Thoracic aorta (tissue), 2 donors: ENCODE measurements around the gene GPX1. TPM values are rescaled to one million over a fixed set of nuclear protein-coding genes. Genes with fewer than 3 reads are reported as not detected.
A peak's percentile ranks its signal among the peaks of the same experiment; 100 is the strongest.

Source experiments
- ATAC-seq: fragments of 150-250 bp; one replicate; pipeline ENCODE4 v1.8.0; 2017; ENCODE audit warnings: low read depth; ENCODE audit not compliant: insufficient number of reproducible peaks, low FRiP score
- DNase-seq: peaks from one replicate; pipeline ENCODE4 v3.0.0-alpha.2; 2020; ENCODE audit warnings: low spot score
- H3K27ac ChIP-seq, 2 donors: fragments of 200-600 bp; sonication (generic); 1 replicate in 1 of 2; 2 replicates in 1 of 2; pipeline ENCODE4 v1.5.1; 2016; ENCODE audit warnings: mild to moderate bottlenecking in 2 of 2, moderate library complexity in 2 of 2
- H3K27me3 ChIP-seq: fragments of 200-600 bp; sonication (generic); replicated peaks from 2 replicates; pipeline ENCODE4 v1.6.0; 2016; ENCODE audit warnings: mild to moderate bottlenecking; ENCODE audit not compliant: insufficient read depth
- H3K36me3 ChIP-seq: fragments of 200-600 bp; sonication (generic); one replicate; pipeline ENCODE4 v1.5.1; 2016
- H3K4me1 ChIP-seq, 2 donors: fragments of 200-600 bp; sonication (generic); 1 replicate in 1 of 2; 2 replicates in 1 of 2; pipeline versions ENCODE4 v1.5.1 to v1.6.0; 2016; ENCODE audit warnings: low read depth in 2 of 2, mild to moderate bottlenecking in 1 of 2; ENCODE audit not compliant: control insufficient read depth in 1 of 2
- H3K4me3 ChIP-seq: fragments of 200-600 bp; sonication (generic); 2 replicates; pipeline ENCODE4 v1.5.1; 2016; ENCODE audit warnings: mild to moderate bottlenecking
- H3K9me3 ChIP-seq: fragments of 200-600 bp; sonication (generic); 2 replicates; pipeline ENCODE4 v1.5.1; 2016
- CTCF ChIP-seq: fragments of 200-600 bp; sonication (generic); IDR thresholded peaks from one replicate; pipeline ENCODE4 v1.5.1; 2019; ENCODE audit warnings: antibody characterized with exemption
- total RNA-seq, 2 donors: library from RNA; depleted of rRNA; stranded (reverse); fragments of >200 nt; gene quantifications; one replicate each; pipeline versions ENCODE4 v1.1.0 to v1.2.3, GENCODE V29; 2016

GPX1 gene
- total RNA-seq, 2 donors from 2014 or later, result 187 to 319 TPM

- Histone ChIP-seq H3K4me3 (no peak overlapping the region), H3K36me3 (no peaks in the 10 kb centered on the region), H3K9me3 (no peaks in the 10 kb centered on the region), H3K27ac (peak overlapping the region; percentile 40 to 69), H3K27me3 (no peaks in the 10 kb centered on the region), H3K4me1 (peaks cover 10 to 12% of the 10 kb centered on the region in 2 donors)
- DNase-seq (no peak), ATAC-seq (no peak)
- TF ChIP-seq CTCF, result no peak
These were observed 11.3 kb downstream of the GPX1 start for GRCh38 chr3:49346797-49347251.

GRCh38 chr3:49343163-49343562 is 15.0 kb downstream of the GPX1 start:
- H3K9me3 ChIP-seq, result no peaks in the 10 kb centered on the region

GRCh38 chr3:49341996-49342395 is 16.2 kb downstream of the GPX1 start:
- Histone ChIP-seq H3K36me3 (no peaks in the 10 kb centered on the region), H3K4me3 (no peak overlapping the region), H3K9me3 (no peaks in the 10 kb centered on the region), H3K27me3 (no peaks in the 10 kb centered on the region), H3K27ac (peak overlapping the region in 1 of 2 donors; percentile 91), H3K4me1 (peaks cover 23 to 27% of the 10 kb centered on the region in 2 donors)
- TF ChIP-seq CTCF, result no peak
- DNase-seq, result no peak
- ATAC-seq, result no peak

More at GRCh38 chr3:49343163-49343562, 15.0 kb downstream of the GPX1 start:
- TF ChIP-seq CTCF, result no peak
- ATAC-seq (no peak), DNase-seq (no peak)
- H3K27me3 ChIP-seq, result no peaks in the 10 kb centered on the region
- peaks cover 23 to 25% of the 10 kb centered on the region in 2 donors for H3K4me1 ChIP-seq
- H3K4me3 ChIP-seq, result no peak overlapping the region
- H3K36me3 ChIP-seq, result no peaks in the 10 kb centered on the region
- peak overlapping the region in 1 of 2 donors; percentile 91 for H3K27ac ChIP-seq

GRCh38 chr3:49339941-49340800 is 18.0 kb downstream of the GPX1 start, which contains the start of gene USP4:
TSS of gene USP4 (minus strand) at chr3:49340053. CDS start at chr3:49340024, 29 bp downstream.
- H3K4me1 ChIP-seq, result peaks cover 16 to 27% of the 10 kb centered on the region in 2 donors

More at GRCh38 chr3:49339941-49340800, 18.0 kb downstream of the GPX1 start, which contains the start of gene USP4:
- ATAC-seq, result peak; percentile 70
- Histone ChIP-seq H3K36me3 (peaks cover 3% of the 10 kb centered on the region), H3K27ac (peak within 1 kb of the TSS; percentile 91), H3K4me3 (peak within 1 kb of the TSS; percentile 96), H3K9me3 (no peaks in the 10 kb centered on the region), H3K27me3 (no peaks in the 10 kb centered on the region)
- no peak for TF ChIP-seq CTCF
- DNase-seq, result peak; percentile 46
